Endothelial cell of hepatic sinusoid (primary cell): Measurements from ENCODE around the gene HDGFL3.
"Not testable (repeated sequence)": the region's sequence is repeated elsewhere in the genome, so short reads cannot be mapped to it uniquely, and the experiment has no call there.

Source experiments
- in situ Hi-C: cut with HindIII; loops from 2 replicates; pipeline ENCODE4 v1.10.0; 2017; ENCODE audit warnings: low sequenced_read_pairs

The HDGFL3 gene

GRCh38 chr15:83142151-83142550, 65.5 kb downstream of the HDGFL3 start:
- in situ Hi-C loops: not testable (repeated sequence)

- in situ Hi-C loops: no loop called here
These were observed 74.6 kb downstream of the HDGFL3 start for GRCh38 chr15:83132861-83133523.

- in situ Hi-C loops: no loop called here
These were observed 77.8 kb downstream of the HDGFL3 start for GRCh38 chr15:83129791-83130190.

GRCh38 chr15:83127547-83128150, 80.0 kb downstream of the HDGFL3 start:
- in situ Hi-C loops: no loop called here

GRCh38 chr15:83123529-83123928, 84.1 kb downstream of the HDGFL3 start:
- in situ Hi-C loops: no loop called here

GRCh38 chr15:83119968-83120581, 87.5 kb downstream of the HDGFL3 start:
- in situ Hi-C loops: loop anchor here (5.0 kb wide), 2 partner anchors 32 to 67 kb away; no protein-coding TSS in a partner anchor

- in situ Hi-C loops: loop anchor here (5.0 kb wide), 2 partner anchors 33 to 68 kb away; no protein-coding TSS in a partner anchor
These were observed 88.7 kb downstream of the HDGFL3 start for GRCh38 chr15:83118968-83119367.

- in situ Hi-C loops: loop anchor here (5.0 kb wide), 2 partner anchors 34 to 69 kb away; no protein-coding TSS in a partner anchor
These were observed 89.3 kb downstream of the HDGFL3 start for GRCh38 chr15:83118291-83118827.

GRCh38 chr15:83115831-83116565, 91.6 kb downstream of the HDGFL3 start:
- in situ Hi-C loops: loop anchor here (5.0 kb wide), 2 partner anchors 36 to 71 kb away; no protein-coding TSS in a partner anchor

- in situ Hi-C loops: loop anchor here (5.0 kb wide), 2 partner anchors 37 to 72 kb away; no protein-coding TSS in a partner anchor
These were observed 92.2 kb downstream of the HDGFL3 start for GRCh38 chr15:83115410-83115809.

- in situ Hi-C loops: loop anchor here (5.0 kb wide), 3 partner anchors 37 to 103 kb away; partner anchors contain the start of gene C15orf40
These were observed 92.8 kb downstream of the HDGFL3 start for GRCh38 chr15:83114856-83115255.

- in situ Hi-C loops: loop anchor here (5.0 kb wide), 1 partner anchor 102 kb away; the partner anchor contains the start of gene C15orf40
These were observed 93.5 kb downstream of the HDGFL3 start for GRCh38 chr15:83113881-83114674.

- in situ Hi-C loops: loop anchor here (5.0 kb wide), 1 partner anchor 101 kb away; the partner anchor contains the start of gene C15orf40
These were observed 94.7 kb downstream of the HDGFL3 start for GRCh38 chr15:83112956-83113299.

- in situ Hi-C loops: loop anchor here (5.0 kb wide), 1 partner anchor 100 kb away; the partner anchor contains the start of gene C15orf40
These were observed 95.2 kb downstream of the HDGFL3 start for GRCh38 chr15:83112233-83112955.

GRCh38 chr15:83111149-83111548, 96.5 kb downstream of the HDGFL3 start:
- in situ Hi-C loops: loop anchor here (5.0 kb wide), 1 partner anchor 99 kb away; the partner anchor contains the start of gene C15orf40

GRCh38 chr15:83110381-83110780, 97.2 kb downstream of the HDGFL3 start:
- in situ Hi-C loops: loop anchor here (5.0 kb wide), 1 partner anchor 98 kb away; the partner anchor contains the start of gene C15orf40

- in situ Hi-C loops: no loop called here
These were observed 98.1 kb downstream of the HDGFL3 start for GRCh38 chr15:83109532-83109931.

GRCh38 chr15:83108266-83109219, 99.1 kb downstream of the HDGFL3 start:
- in situ Hi-C loops: no loop called here
